ENCODE data around the gene ARAP2.

Gene ARAP2, protein sequence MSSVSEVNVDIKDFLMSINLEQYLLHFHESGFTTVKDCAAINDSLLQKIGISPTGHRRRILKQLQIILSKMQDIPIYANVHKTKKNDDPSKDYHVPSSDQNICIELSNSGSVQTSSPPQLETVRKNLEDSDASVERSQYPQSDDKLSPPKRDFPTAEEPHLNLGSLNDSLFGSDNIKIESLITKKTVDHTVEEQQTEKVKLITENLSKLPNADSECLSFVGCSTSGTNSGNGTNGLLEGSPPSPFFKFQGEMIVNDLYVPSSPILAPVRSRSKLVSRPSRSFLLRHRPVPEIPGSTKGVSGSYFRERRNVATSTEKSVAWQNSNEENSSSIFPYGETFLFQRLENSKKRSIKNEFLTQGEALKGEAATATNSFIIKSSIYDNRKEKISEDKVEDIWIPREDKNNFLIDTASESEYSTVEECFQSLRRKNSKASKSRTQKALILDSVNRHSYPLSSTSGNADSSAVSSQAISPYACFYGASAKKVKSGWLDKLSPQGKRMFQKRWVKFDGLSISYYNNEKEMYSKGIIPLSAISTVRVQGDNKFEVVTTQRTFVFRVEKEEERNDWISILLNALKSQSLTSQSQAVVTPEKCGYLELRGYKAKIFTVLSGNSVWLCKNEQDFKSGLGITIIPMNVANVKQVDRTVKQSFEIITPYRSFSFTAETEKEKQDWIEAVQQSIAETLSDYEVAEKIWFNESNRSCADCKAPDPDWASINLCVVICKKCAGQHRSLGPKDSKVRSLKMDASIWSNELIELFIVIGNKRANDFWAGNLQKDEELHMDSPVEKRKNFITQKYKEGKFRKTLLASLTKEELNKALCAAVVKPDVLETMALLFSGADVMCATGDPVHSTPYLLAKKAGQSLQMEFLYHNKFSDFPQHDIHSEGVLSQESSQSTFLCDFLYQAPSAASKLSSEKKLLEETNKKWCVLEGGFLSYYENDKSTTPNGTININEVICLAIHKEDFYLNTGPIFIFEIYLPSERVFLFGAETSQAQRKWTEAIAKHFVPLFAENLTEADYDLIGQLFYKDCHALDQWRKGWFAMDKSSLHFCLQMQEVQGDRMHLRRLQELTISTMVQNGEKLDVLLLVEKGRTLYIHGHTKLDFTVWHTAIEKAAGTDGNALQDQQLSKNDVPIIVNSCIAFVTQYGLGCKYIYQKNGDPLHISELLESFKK (N-terminal part only)

DNA sequence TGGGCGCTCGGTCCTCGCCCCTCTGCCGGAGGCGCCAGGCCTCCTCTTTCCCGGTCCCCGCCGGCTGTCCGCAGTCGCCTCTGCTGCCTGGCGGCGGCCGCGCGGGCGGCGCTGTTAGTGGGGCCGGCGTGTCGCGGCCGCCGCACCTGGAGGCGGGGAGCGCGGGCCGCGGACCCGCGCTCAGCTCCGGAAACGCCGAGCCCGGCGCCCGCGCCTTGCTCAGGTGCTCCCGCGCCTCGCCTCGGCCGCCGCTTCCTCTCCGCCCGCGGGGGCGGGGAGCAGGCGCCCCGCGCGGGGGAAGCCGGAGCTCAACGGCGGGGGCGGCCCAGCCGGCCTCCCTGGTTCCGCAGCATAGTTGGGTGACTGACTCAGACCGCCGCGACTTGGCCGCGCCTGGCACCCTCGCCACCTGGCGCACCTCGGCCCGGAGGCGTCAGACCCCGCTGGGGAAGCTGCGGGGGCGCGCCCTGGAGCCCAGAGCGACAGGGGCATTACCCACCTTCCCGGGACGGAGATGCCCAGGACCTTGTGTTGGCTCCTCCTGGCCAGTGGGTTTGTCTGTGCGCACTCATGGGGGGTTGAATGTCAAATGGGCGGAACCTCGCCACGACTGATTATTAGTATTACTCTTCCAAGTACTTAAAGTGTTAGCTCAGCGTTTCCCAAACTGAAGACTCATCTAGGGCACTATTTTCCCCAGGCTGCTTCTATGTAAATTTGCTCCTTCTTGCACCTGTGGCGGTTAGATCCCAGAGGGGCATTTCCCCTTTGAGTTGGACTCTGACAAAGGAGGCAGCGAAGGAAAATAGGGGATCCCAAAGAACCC lies at the start of gene ARAP2:
Gene ARAP2, minus strand, starts transcription at position 258 of the 826 bp plus-strand sequence. CDS start 15,028 bp downstream, outside the sequence.
- FAIRE-seq: no peak

DNA sequence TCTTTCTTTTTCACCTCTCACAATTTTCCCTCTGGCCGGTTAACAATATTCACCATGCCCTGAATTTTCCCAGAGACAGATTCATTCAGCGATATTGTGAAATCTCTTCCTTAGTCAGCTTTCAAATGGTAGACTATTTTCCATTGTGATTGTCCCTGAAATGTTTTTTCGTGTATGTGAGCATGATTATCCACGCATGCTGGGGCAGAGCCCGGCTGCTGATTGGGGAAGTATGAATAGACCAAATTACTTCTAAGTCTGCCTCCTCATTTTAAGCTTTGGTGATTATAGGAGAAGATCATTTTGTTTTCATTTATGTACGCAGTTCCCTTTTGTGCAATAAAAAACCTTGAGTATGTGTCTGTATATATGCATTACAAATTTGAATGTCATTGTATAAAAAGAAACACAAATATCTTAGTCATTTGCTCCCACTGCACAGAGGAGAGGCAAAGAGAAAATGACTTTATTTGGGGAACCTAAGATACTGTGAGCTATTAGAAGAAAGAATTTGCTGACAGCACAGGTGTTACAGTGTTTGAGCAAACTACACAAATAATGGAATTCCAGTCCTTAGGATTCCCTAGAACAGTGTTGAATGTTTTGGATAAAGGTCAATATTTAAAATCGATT lies 48.4 kb upstream of the ARAP2 start:
- FAIRE-seq: no peak

DNA sequence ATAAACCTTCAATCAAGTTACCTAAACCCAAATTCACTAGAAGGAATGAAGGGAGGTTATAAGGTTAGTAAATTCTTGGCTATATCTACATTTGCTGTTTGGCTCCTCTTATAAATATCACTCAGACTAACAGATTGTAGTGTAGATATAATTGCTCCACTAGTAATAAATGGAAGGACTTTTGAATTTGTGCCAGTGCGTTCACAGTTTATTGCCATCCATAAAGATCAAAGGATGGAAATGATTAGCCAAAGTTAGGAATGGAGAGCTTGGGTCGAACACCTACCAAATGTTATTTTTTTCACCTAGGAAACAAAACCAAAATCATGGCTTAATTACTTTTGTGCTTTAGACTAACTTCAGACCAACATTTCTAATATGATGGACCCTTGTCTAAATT lies 46.3 kb upstream of the ARAP2 start:
- peak; percentile 89 for FAIRE-seq

DNA sequence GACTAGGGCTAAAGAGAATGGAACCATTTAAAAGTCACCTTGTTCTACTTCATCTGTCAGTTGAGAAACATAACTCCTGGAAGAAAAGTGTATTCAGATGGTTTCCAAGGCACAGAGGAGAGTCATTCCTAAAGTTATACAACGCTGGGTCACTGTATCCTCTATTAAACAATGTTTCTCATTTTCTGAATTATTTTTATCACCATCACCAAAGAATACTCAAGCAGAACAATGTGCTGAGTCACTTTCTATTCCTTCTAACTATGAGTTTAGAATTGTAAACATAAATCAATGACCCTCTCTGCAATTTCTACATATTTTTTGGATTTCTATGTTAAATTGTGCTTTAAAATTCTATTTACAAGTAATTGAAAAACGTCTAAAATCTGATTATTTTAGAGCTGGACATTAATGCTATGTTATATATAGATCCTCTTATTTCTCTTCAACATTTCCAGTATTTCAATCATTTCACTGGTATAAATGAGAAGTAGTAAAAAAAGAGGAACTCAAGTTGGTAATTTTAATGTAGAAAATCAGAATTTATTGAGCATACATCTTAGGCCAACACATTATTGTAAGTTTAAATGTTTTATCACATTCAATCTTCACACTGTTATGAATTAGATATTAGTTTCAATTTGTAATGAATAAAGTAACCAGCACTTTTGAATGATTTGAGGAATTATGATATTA lies 44.6 kb upstream of the ARAP2 start:
- no peak for FAIRE-seq

DNA sequence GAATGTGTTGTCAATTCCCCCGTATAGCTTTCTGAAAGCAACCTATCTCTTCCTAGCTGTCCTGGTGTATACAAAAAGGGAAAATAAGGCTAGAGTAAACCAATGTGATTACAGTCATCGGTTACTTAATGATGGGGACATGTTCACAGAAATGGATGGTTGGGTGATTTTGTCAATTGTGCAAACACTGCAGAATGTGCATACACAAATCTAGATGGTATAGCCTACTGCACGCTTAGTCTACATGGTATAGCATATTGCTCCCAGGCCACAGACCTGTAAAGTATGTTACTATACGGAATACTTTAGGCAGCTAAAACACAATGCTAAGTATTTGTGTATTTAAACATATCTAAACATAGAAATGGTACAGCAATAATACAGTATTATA lies 42.2 kb upstream of the ARAP2 start:
- no peak for FAIRE-seq

DNA sequence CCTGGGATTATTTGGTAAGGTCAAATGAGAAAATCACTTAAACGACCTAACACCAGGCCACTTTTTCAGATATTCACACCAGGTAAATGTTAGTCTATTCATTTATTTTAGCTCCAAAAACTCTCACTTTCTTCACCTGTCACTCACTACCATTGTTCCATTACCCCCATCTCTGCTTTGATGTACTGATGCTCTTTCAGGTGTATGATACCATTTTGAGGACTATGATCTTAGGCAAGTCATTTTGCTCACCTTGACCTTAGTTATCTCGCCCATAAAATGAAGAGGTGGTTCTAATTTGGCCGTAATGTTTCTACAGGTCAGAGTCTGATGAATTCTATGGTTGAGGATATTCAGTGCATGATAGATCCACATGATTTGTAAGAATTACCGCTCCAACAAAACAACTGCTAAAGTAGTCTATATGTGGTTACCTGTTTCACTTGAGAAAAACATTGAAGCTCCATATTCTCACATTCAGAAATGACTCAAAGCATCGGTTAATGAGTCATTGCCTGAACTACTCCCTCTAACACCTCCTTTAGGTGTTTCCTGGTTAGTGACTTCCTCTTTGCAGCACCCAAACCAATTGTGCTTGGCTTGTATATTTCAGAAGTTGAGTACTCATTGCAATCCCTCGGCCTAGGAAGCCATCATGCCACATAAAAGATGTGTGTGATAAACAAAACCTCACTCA lies 41.6 kb upstream of the ARAP2 start:
- no peak for FAIRE-seq

DNA sequence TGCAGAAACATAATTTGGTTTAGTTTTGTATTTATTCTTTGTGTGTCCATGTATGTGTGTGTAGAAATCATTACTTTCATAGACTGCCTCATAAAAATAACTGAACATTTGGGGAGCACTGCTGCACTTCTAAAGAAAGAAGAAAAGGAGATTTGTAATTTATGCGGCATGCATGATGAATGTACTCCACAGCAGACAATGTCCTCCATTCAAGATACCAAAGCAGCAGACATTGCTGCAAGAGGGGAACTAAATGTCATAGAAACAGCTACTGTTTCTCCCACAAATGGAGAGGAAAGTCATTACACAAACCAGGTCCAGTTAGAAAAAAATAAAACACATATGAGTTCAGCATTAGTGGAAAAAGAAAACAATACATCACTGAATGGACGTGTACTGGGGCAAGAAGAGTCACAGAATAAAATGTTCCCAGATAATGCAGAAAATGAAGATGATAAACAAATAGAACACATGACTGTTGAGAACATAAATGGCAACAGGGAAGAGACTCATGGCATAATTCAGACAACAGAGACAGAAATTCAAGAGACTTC lies 39.7 kb upstream of the ARAP2 start:
- no peak for FAIRE-seq

DNA sequence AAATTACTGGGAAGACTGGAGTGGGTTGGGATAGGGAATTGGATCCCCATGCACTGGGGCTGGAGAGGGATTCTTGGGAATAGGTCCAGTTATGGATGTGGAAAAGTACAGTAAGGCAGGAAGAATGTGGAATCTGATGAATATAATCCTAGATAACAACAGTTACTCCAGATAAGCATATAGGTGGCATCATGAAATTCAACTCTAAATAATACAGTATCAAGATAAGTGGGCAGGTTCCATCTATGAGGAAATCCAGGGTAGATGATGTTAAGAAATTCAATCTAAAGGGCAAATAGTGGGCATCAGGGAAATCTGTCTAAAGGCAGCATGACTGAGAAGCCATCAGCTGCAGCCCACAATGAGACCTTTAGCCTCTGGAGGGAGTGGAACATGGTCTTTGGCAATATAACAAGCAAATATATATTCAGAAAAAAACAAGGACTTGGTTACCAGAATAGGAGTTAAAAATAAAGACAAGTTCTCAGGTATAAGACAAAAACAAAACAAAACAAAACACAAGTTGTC lies 38.3 kb upstream of the ARAP2 start:
- no peak for FAIRE-seq

DNA sequence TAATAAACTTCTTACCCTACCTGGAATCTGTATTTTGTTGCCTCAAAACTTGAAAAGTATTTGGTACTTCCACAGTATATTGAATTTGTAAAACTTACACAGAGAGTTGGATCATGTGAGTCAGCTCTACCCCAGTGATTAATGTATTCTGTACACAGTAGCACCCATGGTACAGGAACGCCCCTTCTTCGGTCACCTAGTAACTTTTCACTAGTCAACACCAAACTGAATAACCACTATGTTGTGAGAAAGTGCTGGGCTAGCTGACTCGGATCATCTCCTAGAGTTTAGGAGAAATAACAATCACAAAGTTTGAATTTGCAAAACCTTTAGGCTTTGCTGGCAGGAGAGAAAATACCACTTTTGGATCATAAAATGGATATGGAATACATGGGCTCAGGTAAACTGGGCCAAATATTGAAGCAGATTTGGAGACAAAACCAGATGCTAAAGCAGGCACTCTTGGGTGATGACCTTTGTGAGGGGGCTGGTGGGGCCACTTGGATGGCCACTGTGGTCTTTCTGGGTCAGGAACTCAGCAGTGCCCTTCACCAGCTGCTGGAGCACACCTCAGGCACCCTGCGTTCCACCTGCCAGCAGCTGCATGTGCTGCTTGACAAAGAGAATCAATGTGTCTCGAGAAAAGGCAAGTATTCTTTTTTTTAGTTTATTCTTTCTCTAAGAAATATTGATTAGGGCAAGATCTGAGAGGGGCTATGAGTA lies 37.2 kb upstream of the ARAP2 start, which contains the start of gene DTHD1:
Gene DTHD1, plus strand, starts transcription at position 233 of the 723 bp plus-strand sequence. Its CDS starts 143 bp downstream, at position 376.
- FAIRE-seq: no peak

DNA sequence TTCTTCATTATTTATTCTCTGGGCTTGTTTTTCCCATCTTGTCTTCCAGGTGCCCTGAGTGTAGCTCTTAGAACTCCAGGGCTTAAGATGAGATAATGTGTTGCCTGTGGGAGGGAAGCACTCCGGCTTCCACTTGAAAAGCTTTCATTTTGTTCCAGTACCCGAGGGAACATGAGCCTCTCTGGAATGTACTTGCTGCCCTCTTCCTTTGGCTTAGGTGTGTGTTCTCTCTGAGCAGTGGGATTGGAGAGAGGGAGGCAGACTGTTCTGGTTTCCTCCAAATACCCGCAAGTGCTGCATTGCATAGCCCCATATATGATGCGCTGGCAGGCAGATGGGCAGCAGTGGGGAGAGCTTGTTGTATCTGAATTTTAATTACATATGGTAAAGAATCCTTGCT lies 36.2 kb upstream of the ARAP2 start:
- no peak for FAIRE-seq

DNA sequence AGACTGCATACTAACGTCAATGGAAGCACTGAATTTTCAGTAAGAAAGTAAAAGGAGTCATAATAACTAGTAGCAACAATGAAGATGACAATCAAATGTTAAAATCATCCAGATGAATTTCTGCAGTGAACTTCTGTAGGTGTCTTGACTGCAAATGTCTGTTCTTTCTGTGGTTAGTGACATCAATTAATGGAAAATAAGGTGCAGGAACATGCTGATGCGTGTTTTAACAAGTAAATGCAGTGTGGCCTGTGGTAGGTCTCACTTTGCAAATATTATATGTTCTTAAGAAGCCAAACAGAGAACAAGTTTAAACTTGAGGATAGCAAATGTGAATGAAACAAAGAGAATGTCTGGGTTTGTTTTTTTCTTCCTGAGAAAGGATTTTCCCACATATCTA lies 34.5 kb upstream of the ARAP2 start:
- no peak for FAIRE-seq

DNA sequence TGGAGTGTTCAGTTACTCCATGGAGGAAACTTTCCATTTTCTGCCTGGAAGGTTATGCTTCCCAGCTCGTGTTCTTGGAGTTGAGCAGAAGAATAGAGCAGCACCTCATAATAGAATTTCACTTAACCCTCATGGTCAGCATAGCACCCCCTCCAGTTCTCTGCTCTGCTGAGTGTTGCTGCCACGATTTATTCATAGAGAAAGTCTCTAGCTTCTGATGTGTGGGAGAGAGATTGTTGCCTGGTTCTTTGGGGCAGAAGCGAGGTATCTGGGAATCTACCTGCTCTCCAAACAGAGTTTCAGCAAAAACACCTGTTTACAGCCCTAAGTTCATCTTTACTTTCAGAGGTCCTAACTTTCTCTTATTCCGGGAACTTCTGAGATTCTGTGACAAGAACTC lies 33.2 kb upstream of the ARAP2 start:
- FAIRE-seq: no peak

DNA sequence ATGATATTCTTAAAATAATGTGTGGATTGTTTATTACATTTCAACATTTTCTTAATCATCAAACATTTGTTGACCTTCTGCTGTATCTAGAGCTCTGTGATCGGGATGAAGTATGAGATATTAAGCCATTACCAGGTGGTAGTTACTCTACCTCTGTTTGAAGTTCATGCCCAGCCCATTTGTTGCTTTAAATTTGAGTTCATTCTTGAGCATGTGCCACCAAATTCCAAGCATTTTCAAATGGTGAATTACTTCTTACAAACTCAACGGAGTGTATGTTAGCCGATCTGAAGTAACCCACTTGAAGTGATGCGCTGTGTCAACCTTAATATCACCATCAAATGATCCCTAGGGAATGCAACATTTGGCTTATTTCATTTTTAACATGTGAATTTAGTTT lies 29.8 kb upstream of the ARAP2 start:
- no peak for FAIRE-seq

DNA sequence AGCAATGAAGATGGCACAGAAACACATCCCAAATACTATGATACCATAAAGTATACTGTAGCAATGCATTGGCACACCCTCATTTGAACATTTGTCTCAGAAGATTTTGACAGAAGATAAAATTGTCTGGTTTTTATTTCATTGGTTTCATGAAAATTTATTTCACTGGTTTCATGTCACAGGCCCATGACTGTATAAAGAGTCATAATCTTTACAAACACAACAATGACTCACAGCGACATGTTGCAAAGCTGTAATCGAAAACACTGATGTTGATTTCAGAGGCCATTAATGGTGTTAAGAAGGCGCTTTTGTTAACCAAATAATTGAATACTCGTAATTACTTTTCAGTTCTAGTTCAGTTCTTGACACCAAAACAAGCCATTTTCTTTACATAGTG lies 29.0 kb upstream of the ARAP2 start:
- FAIRE-seq: no peak

DNA sequence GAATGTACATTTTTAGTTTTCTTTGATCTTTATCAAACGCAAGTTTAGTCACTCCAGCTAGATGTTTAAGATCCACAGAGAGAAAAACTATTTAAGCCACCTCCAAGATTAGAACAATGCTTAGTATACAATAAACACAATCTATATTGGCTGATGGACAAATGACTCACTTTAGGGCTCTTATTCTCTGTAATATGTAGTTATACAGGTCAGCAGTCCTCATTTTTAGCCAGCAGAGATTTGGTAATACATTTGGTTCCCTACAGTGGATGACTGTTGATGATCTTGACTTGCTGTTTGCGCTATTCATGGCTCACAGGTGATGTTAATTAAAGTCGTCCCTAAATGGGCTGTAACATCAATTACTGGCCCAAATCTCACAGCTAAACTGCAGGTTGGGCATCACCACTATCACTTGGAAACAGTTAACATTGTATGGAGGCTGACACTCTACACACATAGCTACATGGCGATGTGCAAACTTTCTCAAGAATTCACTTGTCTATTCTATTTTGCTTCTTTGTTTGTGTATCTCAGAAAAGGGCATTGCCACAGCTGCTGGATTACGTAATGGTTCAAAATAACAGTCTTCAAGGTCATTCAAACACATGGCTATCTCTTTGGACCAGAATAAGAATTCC lies 25.3 kb upstream of the ARAP2 start:
- FAIRE-seq: no peak

DNA sequence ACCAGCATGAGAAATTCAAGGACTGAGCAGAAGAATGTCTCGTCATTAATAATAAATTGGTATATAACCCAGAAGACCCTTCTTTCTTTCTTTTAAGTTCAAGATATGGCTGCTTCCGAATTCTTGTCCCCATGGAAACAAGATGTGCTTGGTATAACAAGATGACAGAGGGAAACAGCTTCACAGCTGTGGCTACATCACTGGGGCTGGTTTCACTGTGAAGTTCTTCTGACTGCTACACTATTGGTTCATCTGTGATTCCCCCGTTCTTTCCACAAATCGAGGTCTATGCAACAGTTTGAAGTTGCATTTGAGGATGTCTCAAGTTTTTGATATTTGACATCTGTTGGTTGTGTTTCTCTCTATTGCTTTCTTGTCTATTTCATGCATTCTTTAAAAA lies 24.8 kb upstream of the ARAP2 start:
- FAIRE-seq: no peak

DNA sequence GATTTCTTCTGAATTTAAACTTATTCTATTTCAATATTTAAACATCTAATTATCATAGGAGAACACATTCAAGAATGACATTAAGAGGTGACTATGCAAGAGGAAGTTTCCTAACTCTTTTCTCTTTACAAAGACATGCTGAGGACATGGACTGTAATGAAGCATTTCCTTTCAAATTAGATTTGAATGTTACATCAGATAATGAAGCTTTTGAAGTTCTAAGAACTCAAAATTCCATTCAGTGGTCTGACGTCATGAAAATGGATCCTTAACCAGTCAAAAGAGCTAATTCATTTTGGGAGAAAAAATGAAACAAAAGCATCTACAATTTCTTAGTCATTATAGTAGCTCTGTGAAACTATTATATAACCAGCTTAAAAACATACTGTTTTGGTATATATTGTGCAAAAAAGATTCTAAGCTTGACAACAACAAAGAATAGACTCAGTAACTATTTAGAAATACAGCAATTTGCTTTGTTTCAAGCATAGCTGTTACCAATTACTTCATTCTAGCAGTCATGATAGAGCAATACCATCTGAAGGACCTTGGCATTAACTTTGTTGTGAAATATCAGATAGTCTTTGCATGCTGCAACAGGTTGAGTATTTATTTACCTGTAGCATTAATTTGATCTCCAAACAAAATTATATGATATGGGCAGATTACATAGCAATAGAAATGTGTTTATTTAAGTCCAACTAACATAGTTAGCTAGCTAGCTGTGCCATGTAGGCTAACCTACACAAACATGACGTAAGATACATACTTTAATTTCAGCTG lies 23.4 kb upstream of the ARAP2 start:
- no peak for FAIRE-seq

Measured in colon (tissue), 2 donors.